GM19438 (cell line): ENCODE results near the gene RTCA.
"Not testable (repeated sequence)": the region's sequence is repeated elsewhere in the genome, so short reads cannot be mapped to it uniquely, and the experiment has no call there.

Experiments used
- ATAC-seq: cut with Tn5 transposase; IDR thresholded peaks from one replicate; pipeline ENCODE4 v1.9.1; 2021; ENCODE audit warnings: low read depth; ENCODE audit not compliant: unreplicated experiment

The RTCA gene

DNA sequence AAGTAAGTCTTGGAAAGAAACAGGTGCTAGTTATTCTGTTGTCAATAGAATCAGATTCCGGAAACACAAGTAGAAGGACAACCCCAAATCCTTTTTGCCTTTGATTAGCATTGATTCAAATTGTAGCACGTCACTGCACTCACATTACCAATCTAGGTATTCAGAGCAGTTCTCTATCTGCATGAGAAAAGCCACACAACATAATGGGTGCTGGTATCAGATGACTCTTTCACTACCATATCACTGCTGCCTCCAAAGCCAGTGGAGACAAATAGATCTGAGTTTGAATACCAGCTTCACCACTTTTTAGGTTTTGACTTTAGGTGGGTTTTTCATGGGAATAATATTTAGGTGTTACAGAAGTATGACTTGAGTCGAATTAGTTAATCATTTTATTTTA, 38.9 kb downstream of the RTCA start:
- ATAC-seq: no peak

DNA sequence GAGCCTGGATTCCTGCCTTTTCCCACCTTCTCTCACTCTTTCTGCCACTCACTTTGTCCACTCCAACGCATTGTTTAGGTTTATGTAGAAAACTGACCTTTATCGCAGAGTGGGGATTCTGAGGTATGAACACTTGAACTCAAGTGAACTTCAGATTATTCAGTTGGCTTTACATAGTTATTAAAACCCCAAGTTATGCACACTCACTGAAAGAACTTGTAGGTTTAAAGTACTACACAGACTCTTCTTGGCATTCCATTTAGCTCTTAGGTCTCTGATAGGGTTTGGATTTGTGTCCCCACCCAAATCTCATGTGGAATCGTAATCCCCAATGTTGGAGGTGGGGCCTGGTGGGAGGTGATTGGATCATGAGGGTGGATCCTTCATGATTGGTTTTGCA, 39.9 kb downstream of the RTCA start:
- no peak for ATAC-seq

DNA sequence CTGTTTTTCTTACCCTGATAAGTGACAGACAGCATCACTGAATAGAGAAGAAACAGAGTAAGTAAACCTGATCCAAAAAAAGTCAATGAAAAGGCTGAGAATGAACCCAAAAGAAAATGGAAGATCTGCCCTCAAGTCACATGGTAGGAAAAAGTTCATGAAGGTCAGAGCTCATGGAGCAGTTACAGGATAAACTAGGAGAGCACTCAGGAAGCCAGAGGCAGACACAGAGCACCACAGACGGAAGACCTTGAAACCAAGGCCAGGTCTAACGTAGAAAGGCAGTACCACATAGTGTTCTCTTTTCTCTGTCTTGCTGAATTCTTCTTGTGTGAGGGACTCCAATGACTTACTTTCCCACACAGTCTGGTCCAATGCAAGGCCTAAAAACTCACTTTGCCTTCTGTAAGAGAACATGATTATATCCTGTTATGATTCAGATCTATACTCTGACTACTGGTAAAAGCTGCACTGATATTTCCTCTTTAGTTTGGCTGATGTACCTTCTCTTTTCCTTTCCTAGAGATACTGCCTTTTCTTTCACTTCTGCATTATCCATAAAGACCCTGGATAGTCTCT, 40.8 kb downstream of the RTCA start:
- ATAC-seq: no peak

DNA sequence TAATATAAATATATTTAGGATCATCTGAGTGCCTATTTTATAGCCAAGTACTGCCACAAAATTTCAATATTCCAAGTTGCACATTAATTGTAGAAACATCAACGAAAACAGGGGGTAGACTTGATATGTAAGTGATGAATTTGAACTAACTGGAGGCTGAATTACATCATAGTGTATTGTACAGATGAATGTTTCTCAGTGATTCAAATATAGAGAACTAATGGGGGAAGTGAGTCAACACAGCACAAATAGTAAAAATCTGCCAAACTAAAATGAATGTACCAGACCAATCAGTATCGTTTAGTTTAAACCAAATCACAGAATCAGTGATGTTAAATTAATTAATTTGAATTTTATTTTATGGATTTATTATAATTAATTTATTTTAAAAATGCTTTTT, 42.8 kb downstream of the RTCA start:
- no peak for ATAC-seq

- no peak for ATAC-seq
Observed at GRCh38 chr1:100309863-100310262, 43.8 kb downstream of the RTCA start.

GRCh38 chr1:100313382-100313781, 47.4 kb downstream of the RTCA start:
- no peak for ATAC-seq

DNA sequence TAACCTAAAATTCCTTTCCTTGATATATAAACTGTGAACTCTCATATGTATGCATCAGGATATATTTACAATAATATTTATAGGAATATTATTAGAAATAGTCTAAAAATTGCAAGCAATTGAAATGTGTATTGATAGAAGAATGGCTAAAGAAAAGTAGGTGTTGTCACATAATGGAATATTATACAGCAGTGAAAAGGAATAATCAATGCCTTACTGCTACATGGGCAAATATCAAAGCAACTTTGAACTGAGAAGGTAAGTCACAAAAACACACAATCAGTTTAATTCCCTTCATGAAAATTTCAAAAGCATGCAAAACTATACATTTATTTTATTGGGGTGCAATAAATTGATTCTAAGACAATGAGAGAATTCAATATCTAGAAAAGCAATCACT, 50.6 kb downstream of the RTCA start:
- ATAC-seq: no peak

GRCh38 chr1:100320311-100321099, 54.5 kb downstream of the RTCA start:
- no peak for ATAC-seq

GRCh38 chr1:100321100-100321493, 55.1 kb downstream of the RTCA start:
- no peak for ATAC-seq

- ATAC-seq: no peak
Observed at GRCh38 chr1:100321506-100321905, 55.5 kb downstream of the RTCA start.

DNA sequence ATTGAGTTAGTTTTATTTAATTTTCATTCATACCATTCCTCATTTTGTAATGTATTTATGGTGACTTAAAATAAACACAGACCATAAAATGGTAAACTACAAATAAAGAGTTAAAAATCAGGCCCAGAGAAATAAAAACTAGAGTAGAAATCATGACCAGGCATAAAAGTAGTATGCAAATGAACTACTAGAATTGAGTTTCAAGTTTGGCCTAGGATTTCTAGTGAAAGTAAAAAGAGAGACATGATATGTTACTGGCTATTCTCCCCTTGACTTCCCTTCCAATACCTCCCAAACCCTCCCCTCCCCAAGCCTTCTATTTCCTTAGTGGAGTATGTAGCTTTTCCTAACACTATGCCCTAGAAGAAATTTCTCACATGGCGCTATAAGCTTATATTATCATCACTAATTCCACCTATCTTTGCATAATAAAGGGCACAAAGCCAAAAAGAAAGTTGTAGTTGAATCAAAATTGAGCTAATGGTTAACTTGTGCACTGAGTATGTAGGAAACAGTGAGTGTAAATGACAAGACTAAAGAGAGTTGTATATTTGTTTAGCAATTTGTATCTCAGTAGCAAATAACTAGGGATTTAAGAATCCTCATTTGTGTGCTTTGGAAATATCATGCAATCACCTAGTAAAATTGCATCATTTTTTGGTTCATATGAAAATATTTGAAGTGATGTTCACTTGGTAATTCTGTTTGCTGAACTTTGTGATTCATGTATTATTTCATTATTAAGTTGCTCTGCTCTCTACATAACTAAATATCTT, 56.6 kb downstream of the RTCA start:
- ATAC-seq: peak; percentile 66

- no peak for ATAC-seq
Observed at GRCh38 chr1:100323419-100324106, 57.5 kb downstream of the RTCA start.

DNA sequence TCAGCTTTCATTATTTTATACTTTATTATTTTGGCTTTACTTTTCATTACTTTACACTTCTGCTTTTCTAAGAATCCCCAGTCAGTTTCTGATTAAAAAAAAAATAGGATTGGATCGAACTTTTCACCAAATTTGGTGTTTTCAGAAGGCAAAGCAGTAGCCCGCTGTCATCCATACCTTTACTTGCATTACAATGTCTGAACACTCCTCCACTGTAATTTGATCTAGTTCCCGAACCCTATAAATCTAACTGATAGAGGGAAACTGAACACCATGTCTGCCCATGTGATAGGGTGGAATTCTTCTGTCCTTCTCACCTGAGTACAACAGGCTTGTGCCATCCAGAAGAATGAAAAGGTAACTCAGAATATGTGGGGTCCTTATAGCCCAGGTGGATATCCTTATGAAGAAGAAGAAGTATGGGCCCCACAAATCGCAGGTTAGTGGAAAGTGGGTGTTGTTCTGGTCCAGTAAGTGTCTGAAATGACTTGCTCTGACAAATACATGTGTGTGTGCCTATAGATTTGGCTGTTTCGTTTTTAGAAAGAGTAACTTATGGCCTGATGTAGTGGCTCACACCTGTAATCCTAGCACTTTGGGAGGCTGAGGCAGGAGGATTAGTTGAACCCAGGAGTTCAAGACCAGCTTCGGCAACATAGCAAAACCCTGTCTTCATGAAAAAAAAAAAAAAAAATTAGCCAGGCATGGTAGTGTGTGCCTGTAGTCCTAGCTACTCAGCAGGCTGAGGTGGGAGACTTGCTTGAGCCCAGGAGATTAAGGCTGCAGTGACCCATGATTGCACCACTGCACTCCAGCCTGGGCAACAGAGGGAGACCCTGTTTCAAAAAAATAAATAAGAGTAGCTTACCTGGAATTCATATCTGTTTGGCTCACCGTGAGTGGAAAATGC, 59.7 kb downstream of the RTCA start:
- ATAC-seq: no peak

- not testable (repeated sequence) for ATAC-seq
Observed at GRCh38 chr1:100326325-100326670, 60.3 kb downstream of the RTCA start.

DNA sequence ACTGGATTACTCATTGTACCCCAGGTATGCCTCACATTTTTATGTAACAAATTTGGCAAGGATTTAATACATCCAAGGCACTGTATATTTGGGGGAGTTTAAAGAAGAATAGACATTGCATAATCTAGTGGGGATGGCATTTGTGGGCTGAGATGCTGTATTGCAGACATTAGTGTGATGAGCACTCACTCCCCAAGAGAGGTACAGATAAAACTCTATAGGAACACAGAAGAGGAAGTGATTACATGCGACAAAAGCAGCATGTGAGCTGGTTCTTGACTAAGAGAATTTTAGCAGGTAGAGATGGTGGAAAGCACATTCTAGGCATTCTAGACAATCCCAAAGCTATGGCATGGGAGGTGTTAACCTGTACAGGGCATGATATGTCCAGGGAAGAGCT, 62.1 kb downstream of the RTCA start:
- no peak for ATAC-seq

DNA sequence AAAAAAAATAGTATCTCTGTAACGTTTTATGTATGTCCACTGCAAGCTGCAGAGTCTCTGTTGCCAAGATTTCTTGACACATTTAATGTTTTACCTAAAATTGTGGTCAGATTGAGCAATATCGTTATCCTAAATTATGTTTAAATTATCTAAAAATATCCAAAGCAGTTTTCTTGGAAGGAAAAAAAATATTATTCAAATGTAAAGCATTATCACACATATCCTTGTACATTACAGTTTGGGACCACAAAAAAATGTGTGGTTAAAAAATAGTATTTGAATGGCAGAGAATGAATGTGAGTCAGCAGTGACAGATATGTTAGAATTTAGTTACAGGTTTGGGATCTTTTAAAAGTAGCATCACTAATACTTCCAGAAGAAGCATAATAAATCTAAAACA, 65.1 kb downstream of the RTCA start:
- ATAC-seq: not testable (repeated sequence)

GRCh38 chr1:100332331-100332730, 66.3 kb downstream of the RTCA start:
- ATAC-seq: no peak

DNA sequence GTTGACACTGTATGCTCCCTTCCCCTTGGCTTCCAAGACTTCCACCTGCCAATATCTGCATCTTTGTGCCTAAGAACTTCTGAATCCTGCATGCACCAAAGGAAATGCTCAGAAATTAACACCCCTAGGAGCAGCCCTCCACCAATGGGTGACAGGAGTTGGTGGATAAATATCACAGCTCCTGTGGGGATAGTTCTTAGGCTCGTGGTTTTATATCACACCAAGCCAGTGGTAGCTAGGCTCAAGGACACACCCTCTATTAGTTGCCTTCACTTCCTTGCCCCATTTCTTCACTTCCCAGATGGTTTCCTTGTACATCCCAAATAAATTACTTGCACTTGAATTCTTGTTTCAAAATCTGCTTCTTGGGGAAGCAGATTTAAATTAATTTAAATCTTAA, 69.4 kb downstream of the RTCA start:
- no peak for ATAC-seq

DNA sequence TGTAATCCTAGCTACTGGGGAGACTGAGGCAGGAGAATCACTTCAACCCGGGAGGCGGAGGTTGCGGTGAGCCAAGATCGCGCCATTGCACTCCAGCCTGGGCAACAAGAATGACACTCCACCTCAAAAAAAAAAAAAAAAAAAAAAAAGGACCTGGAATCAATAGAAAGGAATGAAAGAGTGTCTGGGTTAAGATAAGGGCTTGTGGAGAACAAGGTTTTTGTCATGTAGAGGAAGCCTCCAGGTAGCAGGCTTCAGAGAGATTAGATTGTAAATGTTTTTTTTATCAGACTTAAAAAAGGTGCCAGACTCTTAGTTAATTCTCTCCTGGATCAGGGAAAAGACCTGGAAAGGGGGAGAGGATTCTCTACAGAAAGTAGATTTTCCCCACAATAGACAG, 71.9 kb downstream of the RTCA start:
- not testable (repeated sequence) for ATAC-seq

DNA sequence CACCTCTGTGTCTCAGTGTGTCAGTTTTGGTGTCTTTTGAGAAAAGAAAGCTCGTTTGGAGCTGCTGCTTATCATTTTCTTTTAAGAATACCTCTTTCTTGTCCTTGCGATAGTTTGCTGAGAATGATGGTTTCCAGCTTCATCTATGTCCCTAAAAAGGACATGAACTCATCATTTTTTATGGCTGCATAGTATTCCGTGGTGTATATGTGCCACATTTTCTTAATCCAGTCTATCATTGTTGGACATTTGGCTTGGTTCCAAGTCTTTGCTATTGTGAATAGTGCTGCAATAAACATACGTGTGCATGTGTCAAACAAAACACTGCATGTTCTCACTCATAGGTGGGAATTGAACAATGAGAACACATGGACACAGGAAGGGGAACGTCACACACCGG, 73.7 kb downstream of the RTCA start:
- ATAC-seq: not testable (repeated sequence)
